GM21528 (cell line): Measurements from ENCODE around the gene AUTS2.
A peak's percentile ranks its signal among the peaks of the same experiment; 100 is the strongest.

ENCODE experiments used
- ATAC-seq: cut with Tn5 transposase; IDR thresholded peaks from one replicate; pipeline ENCODE4 v1.9.1; 2021; ENCODE audit warnings: mild to moderate bottlenecking, moderate library complexity; ENCODE audit not compliant: unreplicated experiment, low FRiP score

Gene AUTS2

GRCh38 chr7:69654381-69654780, 56.1 kb downstream of the AUTS2 start:
- no peak for ATAC-seq

GRCh38 chr7:69654849-69655707, 56.8 kb downstream of the AUTS2 start:
- no peak for ATAC-seq

GRCh38 chr7:69656077-69656476, 57.8 kb downstream of the AUTS2 start:
- no peak for ATAC-seq

- ATAC-seq = no peak
Observed at GRCh38 chr7:69656890-69657289, 58.6 kb downstream of the AUTS2 start.

- ATAC-seq = no peak
Observed at GRCh38 chr7:69657331-69657730, 59.1 kb downstream of the AUTS2 start.

GRCh38 chr7:69657985-69658384, 59.7 kb downstream of the AUTS2 start:
- no peak for ATAC-seq

- ATAC-seq = no peak
Observed at GRCh38 chr7:69659983-69660382, 61.7 kb downstream of the AUTS2 start.

- ATAC-seq = no peak
Observed at GRCh38 chr7:69661342-69661741, 63.1 kb downstream of the AUTS2 start.

GRCh38 chr7:69663911-69664832, 65.9 kb downstream of the AUTS2 start:
- no peak for ATAC-seq

GRCh38 chr7:69665369-69665768, 67.1 kb downstream of the AUTS2 start:
- ATAC-seq = no peak

GRCh38 chr7:69668339-69668870, 70.1 kb downstream of the AUTS2 start:
- ATAC-seq = no peak

GRCh38 chr7:69670701-69671100, 72.4 kb downstream of the AUTS2 start:
- ATAC-seq = no peak

GRCh38 chr7:69673074-69673473, 74.8 kb downstream of the AUTS2 start:
- ATAC-seq = no peak

- ATAC-seq = peak; percentile 72
Observed at GRCh38 chr7:69674701-69675182, 76.5 kb downstream of the AUTS2 start.

GRCh38 chr7:69676247-69676646, 78.0 kb downstream of the AUTS2 start:
- no peak for ATAC-seq

- ATAC-seq = no peak
Observed at GRCh38 chr7:69677054-69677852, 79.0 kb downstream of the AUTS2 start.

GRCh38 chr7:69677881-69678493, 79.7 kb downstream of the AUTS2 start:
- no peak for ATAC-seq

GRCh38 chr7:69678494-69679187, 80.4 kb downstream of the AUTS2 start:
- no peak for ATAC-seq

GRCh38 chr7:69681181-69681580, 82.9 kb downstream of the AUTS2 start:
- no peak for ATAC-seq
